GM10248 (cell line): Measurements from ENCODE around the gene OR8D4.

Experiments used
- CTCF ChIA-PET: fragments of 300-600 bp; sonication (Branson Sonifier 250); formaldehyde crosslinking; extraction: SDS; loops from one replicate; lab custom pipeline; 2021; ENCODE audit warnings: antibody characterized with exemption; lab: Yijun Ruan, JAX
- POLR2A ChIA-PET: fragments of 350-650 bp; sonication (Branson Sonifier 250); formaldehyde crosslinking; extraction: SDS; loops from one replicate; lab custom pipeline; 2020; ENCODE audit warnings: antibody characterized with exemption; lab: Yijun Ruan, JAX
- DNase-seq: peaks from one replicate; pipeline ENCODE4 v3.0.0; 2012; ENCODE audit errors: extremely low spot score
- TF ChIP-seq, protein P1 (sequence below): IDR thresholded peaks from 2 replicates; pipeline ENCODE4 v1.5.1; 2012; ENCODE audit warnings: mild to moderate bottlenecking, low read depth; ENCODE audit errors: extremely low read depth, missing control alignments, control extremely low read depth

OR8D4 gene

DNA sequence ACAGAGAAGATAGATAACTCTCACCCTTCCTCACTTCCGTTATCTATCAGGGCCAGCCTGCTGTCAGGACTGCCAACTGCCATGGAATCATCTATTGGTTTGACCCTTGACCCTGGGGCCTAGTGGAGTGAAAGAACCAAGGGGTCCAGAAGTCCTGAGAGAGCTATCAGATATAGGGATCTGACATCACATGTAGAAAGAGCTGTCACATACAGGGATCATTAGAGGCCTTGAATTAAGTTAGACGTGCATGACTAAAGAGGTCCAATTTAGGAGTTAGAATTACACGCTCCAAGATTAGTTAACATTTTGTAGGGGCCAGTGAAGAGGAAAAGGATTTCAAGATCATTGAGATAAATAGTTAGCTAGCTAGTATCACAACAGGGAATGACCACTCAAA, 16.4 kb upstream of the OR8D4 start, which contains the start of gene TMEM225:
TMEM225 (minus strand) TSS at position 101 of the 400 bp plus-strand sequence. CDS start 245 bp downstream, outside the sequence.
- no peak for DNase-seq
- TF ChIP-seq, protein P1, sequence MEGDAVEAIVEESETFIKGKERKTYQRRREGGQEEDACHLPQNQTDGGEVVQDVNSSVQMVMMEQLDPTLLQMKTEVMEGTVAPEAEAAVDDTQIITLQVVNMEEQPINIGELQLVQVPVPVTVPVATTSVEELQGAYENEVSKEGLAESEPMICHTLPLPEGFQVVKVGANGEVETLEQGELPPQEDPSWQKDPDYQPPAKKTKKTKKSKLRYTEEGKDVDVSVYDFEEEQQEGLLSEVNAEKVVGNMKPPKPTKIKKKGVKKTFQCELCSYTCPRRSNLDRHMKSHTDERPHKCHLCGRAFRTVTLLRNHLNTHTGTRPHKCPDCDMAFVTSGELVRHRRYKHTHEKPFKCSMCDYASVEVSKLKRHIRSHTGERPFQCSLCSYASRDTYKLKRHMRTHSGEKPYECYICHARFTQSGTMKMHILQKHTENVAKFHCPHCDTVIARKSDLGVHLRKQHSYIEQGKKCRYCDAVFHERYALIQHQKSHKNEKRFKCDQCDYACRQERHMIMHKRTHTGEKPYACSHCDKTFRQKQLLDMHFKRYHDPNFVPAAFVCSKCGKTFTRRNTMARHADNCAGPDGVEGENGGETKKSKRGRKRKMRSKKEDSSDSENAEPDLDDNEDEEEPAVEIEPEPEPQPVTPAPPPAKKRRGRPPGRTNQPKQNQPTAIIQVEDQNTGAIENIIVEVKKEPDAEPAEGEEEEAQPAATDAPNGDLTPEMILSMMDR = no peak
- ChIA-PET CTCF (no interaction called here), POLR2A (no interaction called here)

DNA sequence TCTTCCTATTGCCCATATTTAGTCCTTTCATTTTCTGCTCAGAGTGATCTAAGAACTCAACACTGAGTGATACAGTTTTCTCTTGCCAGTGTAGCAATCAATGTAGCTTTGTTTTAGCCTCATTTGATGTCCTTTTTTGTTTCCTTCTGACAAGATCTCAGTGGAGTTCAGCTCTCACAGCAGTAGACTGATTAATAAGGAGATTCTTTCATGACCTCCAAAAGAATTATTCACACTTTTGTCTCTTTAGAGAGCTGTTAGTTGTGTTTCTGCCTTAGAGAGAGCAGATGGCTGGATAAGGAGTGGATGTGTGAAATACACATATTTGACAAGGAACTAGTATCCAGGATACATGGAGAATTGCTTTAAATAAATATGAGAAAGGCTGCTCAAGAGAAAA, 9.9 kb upstream of the OR8D4 start:
- ChIA-PET CTCF (interaction anchor here (1.6 kb wide), 1 partner anchor 15 kb away, joined by 3 read pairs; no protein-coding TSS in a partner anchor), POLR2A (no interaction called here)
- TF ChIP-seq, protein P1 = no peak
- DNase-seq = no peak

DNA sequence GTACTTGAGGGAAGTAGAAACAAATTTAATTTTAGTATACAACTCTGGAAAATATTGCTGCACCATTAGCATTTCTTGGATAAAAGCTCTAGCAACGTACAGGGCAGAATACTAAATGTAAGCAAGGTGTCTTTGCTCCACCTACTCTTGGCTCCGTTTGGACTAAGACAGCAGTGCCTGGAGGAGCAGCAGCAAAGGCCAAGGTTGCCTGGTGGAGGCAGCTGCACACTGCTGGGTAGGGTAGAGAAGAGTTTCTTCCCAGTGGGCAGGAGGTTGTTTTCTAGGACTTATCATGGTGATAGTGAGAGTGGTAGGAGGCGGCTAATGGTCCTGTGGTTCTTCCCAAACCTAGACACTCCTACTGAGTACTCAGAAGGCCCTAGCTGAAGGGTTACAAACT, 2.2 kb upstream of the OR8D4 start:
- POLR2A ChIA-PET = no interaction called here
- CTCF ChIA-PET = interaction anchor here (1.0 to 1.7 kb wide), 3 partner anchors 8 to 59 kb away, joined by 3 to 5 read pairs (median 3); no protein-coding TSS in a partner anchor
- TF ChIP-seq, protein P1 = no peak
- DNase-seq = no peak

GRCh38 chr11:123903932-123904331, 2.0 kb downstream of the OR8D4 start:
- TF ChIP-seq, protein P1 = no peak
- peak; percentile 3 for DNase-seq
- ChIA-PET CTCF (no interaction called here), POLR2A (no interaction called here)

DNA sequence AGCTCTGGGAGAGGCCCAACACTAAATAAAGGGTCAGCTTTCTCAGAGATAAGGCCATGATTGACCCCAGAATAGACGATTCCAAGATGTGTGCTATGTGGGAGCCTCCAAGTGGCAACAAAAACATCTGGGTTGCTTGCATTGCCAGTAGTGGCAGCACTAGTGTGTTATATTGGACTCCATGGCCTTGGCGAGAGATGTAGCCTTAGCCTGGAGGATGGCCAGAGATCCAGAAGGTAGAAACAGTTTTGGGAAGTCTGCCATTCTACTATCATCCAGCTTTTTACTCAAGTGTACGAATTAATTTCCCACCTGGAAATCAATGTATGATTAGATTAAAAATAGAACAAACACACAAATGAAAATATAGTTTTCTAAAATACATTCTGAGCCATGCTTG, 3.0 kb downstream of the OR8D4 start:
- TF ChIP-seq, protein P1 = no peak
- ChIA-PET CTCF (no interaction called here), POLR2A (no interaction called here)
- no peak for DNase-seq

GRCh38 chr11:123905826-123906225, 3.9 kb downstream of the OR8D4 start:
- DNase-seq = no peak
- TF ChIP-seq, protein P1 = no peak
- ChIA-PET CTCF (no interaction called here), POLR2A (no interaction called here)

DNA sequence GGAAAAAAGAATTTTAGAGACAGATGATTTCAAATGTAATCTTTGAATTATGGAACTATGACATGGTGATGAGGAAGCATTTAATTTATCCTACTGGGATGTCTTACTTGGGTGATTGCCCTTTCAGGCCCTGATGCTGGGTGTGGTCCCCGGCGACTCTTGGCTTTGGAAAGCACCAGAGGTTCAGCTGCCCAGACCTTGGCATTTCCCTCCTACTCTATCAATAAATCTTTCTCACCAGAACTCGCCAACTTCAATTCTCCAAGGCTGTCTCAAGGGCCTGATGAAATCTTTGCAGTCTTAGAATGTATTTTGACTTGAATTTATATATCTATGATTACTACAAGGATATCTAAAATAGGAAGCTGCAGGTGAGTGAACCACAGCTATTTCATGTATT, 19.0 kb downstream of the OR8D4 start:
- TF ChIP-seq, protein P1 = no peak
- no peak for DNase-seq
- CTCF ChIA-PET = no interaction called here
- POLR2A ChIA-PET = no interaction called here
